ENCODE data around the gene KCNQ1.

DNA sequence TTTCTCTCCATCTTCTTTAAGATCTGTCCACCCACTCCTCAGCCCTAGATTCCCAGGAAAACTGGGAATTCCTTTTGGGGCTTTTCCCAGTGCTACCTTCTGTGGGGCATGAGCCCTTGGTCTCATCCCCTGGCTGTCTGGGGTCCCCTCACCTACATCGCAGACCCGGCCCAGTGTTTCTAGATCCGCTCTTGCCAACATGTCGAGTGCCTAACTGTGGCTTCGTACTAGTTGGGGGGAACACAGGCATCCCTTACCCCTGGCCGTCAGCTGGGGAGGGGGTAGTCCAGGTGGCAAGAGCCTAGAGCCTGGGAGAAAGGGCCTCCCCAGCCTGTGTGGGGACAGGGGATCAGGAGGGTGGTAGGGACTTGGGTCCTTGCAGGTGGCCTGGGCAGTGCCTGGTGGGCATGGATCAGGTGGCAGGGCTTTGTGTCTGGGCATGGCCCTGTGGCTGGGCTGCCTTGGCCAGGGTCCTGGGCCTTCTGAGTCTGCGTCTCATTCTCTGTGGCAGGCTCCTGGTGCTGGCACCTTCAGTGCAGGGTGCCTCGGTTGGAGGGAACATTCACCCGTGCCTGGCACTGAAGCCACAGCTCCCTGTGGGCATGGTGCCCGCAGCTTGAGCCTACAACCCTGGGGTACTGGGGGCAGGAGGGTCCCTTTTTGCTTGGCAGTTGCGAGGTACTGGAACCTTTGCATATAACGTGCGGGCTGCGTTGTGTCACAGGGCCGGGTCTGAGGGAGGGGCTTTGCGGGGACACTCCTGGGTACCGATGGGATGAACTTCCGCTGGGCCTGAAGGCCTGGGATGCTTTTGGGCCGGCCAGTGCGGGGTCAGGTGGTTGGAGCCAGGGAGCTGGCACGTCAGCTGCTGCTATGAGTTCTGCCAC is 4.1 kb downstream of the KCNQ1 start:
- TF ChIP-seq FOXM1 (IDR thresholded peaks at IDR 0.05; ENCODE audit: low read depth): no peak
- TF ChIP-seq RCOR1 (IDR thresholded peaks at IDR 0.05; ENCODE audit: low read length): no peak
- no peak for TF ChIP-seq EZH2phosphoT487 (IDR thresholded peaks at IDR 0.05; ENCODE audit: borderline replicate concordance, low read depth)
- no peak for TF ChIP-seq EP300 (IDR thresholded peaks at IDR 0.05; ENCODE audit: borderline replicate concordance in 1 of 2, low read depth in 1 of 2, low read length in 1 of 2)
- TF ChIP-seq REST (IDR thresholded peaks at IDR 0.05; ENCODE audit: low read depth, low read length): no peak
- no peak for TF ChIP-seq CTCF (IDR thresholded peaks at IDR 0.05)
- TF ChIP-seq SMC3 (IDR thresholded peaks at IDR 0.05; ENCODE audit: low read depth, low read length): no peak
- TF ChIP-seq RFX5 (IDR thresholded peaks at IDR 0.05; ENCODE audit: low read length): no peak
- no peak for TF ChIP-seq TAF1 (IDR thresholded peaks at IDR 0.05; ENCODE audit: borderline replicate concordance, low read depth, low read length)

All from SK-N-SH (cell line).